Activated CD8-positive, alpha-beta T cell treated with anti-CD3 and anti-CD28 coated beads for 36 hours (primary cell): ENCODE data around the gene NRXN3. TPM values are rescaled to one million over a fixed set of nuclear protein-coding genes. Genes with fewer than 3 reads are reported as not detected.

Experiments
- ATAC-seq: fragments of 200-7000 bp; cut with Tn5 transposase; one replicate; pipeline ENCODE4 v1.10.0; 2021; ENCODE audit warnings: mild to moderate bottlenecking, moderate library complexity
- CTCF ChIA-PET: fragments of 350-600 bp; sonication (Branson Sonifier 250); formaldehyde crosslinking; loops from one replicate; lab custom pipeline; 2021; ENCODE audit warnings: antibody characterized with exemption; lab: Charles Lee
- POLR2A ChIA-PET: fragments of 350-600 bp; sonication (Branson Sonifier 250); formaldehyde crosslinking; loops from one replicate; lab custom pipeline; 2021; ENCODE audit warnings: antibody characterized with exemption; lab: Charles Lee
- DNase-seq: peaks from one replicate; pipeline ENCODE4 v3.0.0-alpha.2; 2020
- H3K27ac Mint-ChIP-seq: one replicate; pipeline ENCODE4 v1.8.0; 2021; ENCODE audit warnings: mild to moderate bottlenecking, mixed read lengths
- H3K27me3 Mint-ChIP-seq: one replicate; pipeline ENCODE4 v1.8.0; 2021; ENCODE audit warnings: mixed read lengths
- H3K36me3 Mint-ChIP-seq: one replicate; pipeline ENCODE4 v1.8.0; 2021; ENCODE audit warnings: low read depth, mixed read lengths
- H3K4me1 Mint-ChIP-seq: one replicate; pipeline ENCODE4 v1.8.0; 2021; ENCODE audit warnings: low read depth, mixed read lengths
- H3K4me3 Mint-ChIP-seq: one replicate; pipeline ENCODE4 v1.8.0; 2021; ENCODE audit warnings: mild to moderate bottlenecking, moderate library complexity, mixed read lengths
- H3K9me3 Mint-ChIP-seq: one replicate; pipeline ENCODE4 v1.8.0; 2021; ENCODE audit warnings: mixed read lengths
- intact Hi-C: fragments of 100-400 bp; cut with micrococcal nuclease; formaldehyde crosslinking; loops from one replicate; pipeline ENCODE4 v1.10.0; 2022
- total RNA-seq, 2 experiments: library from RNA; stranded (reverse); gene quantifications; one replicate each; pipeline ENCODE4 v1.2.3, GENCODE V29; 2021
- TF ChIP-seq, protein P1 (sequence below): fragments of 200-600 bp; IDR thresholded peaks from one replicate; pipeline ENCODE4 v1.8.0; 2022; ENCODE audit warnings: antibody characterized with exemption, mild to moderate bottlenecking

The NRXN3 gene
- total RNA-seq, 2 experiments from 2014 or later: not detected

DNA sequence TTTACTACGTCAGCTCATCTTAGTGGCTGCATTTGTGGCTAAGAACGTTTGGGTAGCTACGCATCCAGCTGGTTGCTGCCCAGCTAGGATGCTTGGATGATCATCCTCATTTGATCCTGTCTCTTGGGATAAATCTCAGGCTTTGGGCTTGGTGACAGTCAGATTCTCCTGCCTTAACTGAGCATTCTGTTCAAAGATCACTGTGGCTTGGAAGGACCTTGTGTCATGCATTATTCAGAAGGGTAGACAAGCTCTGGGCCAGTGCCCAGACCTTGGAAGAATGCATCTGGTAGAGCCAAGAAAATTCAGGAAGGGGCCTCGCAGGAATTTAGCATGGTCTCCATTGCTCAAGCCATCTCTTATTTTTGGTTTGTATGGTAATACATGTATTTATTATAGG, 188.4 kb downstream of the NRXN3 start:
- DNase-seq (no peak), ATAC-seq (no peak)
- ChIA-PET CTCF (no interaction called here), POLR2A (no interaction called here)
- H3K4me3 Mint-ChIP-seq: no peak overlapping the region
- intact Hi-C loops: no loop called here
- no peaks in the 10 kb centered on the region for H3K27me3 Mint-ChIP-seq
- no peaks in the 10 kb centered on the region for H3K4me1 Mint-ChIP-seq
- TF ChIP-seq, protein P1, sequence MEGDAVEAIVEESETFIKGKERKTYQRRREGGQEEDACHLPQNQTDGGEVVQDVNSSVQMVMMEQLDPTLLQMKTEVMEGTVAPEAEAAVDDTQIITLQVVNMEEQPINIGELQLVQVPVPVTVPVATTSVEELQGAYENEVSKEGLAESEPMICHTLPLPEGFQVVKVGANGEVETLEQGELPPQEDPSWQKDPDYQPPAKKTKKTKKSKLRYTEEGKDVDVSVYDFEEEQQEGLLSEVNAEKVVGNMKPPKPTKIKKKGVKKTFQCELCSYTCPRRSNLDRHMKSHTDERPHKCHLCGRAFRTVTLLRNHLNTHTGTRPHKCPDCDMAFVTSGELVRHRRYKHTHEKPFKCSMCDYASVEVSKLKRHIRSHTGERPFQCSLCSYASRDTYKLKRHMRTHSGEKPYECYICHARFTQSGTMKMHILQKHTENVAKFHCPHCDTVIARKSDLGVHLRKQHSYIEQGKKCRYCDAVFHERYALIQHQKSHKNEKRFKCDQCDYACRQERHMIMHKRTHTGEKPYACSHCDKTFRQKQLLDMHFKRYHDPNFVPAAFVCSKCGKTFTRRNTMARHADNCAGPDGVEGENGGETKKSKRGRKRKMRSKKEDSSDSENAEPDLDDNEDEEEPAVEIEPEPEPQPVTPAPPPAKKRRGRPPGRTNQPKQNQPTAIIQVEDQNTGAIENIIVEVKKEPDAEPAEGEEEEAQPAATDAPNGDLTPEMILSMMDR: no peak
- no peaks in the 10 kb centered on the region for H3K9me3 Mint-ChIP-seq
- H3K27ac Mint-ChIP-seq: no peak overlapping the region
- H3K36me3 Mint-ChIP-seq: no peaks in the 10 kb centered on the region

DNA sequence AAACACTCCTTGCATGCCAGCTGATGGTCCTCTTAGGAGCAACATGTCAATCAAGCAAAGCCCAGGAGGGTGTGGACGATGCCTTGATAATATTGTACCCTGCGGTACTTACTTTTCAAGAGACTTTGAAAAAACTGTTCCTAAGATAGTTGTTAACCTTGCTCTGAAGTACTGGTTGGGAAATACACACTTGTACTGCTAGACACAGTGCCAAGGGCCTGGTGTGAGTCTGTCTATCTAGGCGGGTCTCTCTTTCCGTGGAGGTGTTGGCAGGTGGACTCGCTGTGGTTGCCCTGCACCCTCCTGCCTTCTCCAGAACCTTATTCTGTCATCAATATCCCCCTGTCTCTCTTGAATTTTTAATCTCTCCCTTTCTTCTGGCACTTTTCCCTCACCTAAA, 189.4 kb downstream of the NRXN3 start:
- H3K9me3 Mint-ChIP-seq: no peaks in the 10 kb centered on the region
- no peaks in the 10 kb centered on the region for H3K36me3 Mint-ChIP-seq
- ChIA-PET CTCF (no interaction called here), POLR2A (no interaction called here)
- H3K4me3 Mint-ChIP-seq: no peak overlapping the region
- no peaks in the 10 kb centered on the region for H3K4me1 Mint-ChIP-seq
- no peak for ATAC-seq
- intact Hi-C loops: no loop called here
- TF ChIP-seq, protein P1: no peak
- H3K27ac Mint-ChIP-seq: no peak overlapping the region
- DNase-seq: no peak
- H3K27me3 Mint-ChIP-seq: no peaks in the 10 kb centered on the region

DNA sequence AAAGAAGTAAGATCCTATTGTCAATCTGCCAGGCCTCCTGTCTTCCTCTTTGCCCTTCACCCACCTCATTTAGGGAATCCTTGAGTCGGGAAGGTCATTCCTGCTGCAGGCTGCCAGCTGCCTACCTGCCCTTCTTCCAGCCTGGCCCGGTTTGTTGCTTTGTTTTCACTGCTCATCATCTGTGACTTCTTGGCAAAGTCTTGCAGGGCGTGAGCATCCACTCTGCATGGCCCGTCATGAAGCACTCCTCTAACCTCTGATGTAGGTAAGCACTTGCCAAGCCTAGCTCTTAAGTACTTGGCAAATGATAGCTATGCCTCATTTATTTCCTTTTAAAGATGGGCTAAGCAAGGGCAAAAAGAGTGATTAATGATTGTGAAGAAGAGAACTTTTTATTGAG, 192.8 kb downstream of the NRXN3 start:
- TF ChIP-seq, protein P1: no peak
- no peak for ATAC-seq
- no peak overlapping the region for H3K4me3 Mint-ChIP-seq
- DNase-seq: no peak
- no peaks in the 10 kb centered on the region for H3K9me3 Mint-ChIP-seq
- intact Hi-C loops: no loop called here
- H3K27me3 Mint-ChIP-seq: no peaks in the 10 kb centered on the region
- no peak overlapping the region for H3K27ac Mint-ChIP-seq
- CTCF ChIA-PET: no interaction called here
- no peaks in the 10 kb centered on the region for H3K4me1 Mint-ChIP-seq
- POLR2A ChIA-PET: no interaction called here
- no peaks in the 10 kb centered on the region for H3K36me3 Mint-ChIP-seq

DNA sequence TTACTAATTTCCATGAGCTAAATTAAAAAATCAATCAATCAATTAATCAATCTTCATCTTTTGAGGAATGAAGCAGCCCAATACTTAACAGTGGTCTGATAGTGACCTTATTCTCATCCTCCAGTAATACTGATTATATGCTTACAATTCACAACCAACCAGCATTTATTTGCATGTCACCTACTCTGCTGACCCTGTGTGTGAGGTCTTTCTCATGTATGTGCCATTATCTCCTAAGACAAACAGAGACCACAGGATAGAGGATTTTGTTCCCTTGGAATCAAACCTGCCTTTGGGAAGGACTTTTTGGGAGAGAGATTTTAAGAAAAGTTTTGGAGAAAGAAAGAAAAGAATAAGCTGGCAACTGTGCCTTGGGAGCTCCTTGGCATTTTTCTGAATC, 197.2 kb downstream of the NRXN3 start:
- TF ChIP-seq, protein P1: no peak

DNA sequence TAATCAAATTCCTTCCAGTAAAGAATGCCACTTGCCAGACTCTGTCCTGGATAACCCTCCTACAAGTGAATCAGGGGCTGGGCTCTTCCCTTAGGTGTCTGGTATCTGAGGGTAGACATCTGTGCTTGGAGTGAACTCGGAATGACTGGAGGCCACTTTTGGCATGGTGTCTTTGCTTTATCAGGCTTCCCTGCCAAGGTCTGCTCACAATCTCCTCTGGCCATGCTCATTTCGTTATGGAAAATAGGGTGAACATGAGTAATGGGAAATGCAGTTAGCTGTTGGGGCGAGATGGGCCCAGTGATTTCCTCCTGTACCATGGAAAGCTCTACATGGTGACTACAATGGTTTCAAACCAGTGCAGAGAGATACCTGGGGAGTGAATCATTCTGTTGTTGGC, 212.9 kb downstream of the NRXN3 start:
- H3K9me3 Mint-ChIP-seq: peaks cover 4% of the 10 kb centered on the region
- intact Hi-C loops: no loop called here
- DNase-seq: no peak
- no peaks in the 10 kb centered on the region for H3K4me1 Mint-ChIP-seq
- CTCF ChIA-PET: no interaction called here
- H3K36me3 Mint-ChIP-seq: no peaks in the 10 kb centered on the region
- no peak for ATAC-seq
- POLR2A ChIA-PET: no interaction called here
- H3K4me3 Mint-ChIP-seq: no peak overlapping the region
- TF ChIP-seq, protein P1: no peak
- peaks cover 1% of the 10 kb centered on the region for H3K27me3 Mint-ChIP-seq
- no peak overlapping the region for H3K27ac Mint-ChIP-seq

More for the DNA sequence above, 197.2 kb downstream of the NRXN3 start:
- ATAC-seq (no peak), DNase-seq (no peak)
- ChIA-PET CTCF (interaction anchor here (1.4 kb wide), 1 partner anchor 17 kb away, joined by 4 read pairs; no protein-coding TSS in a partner anchor), POLR2A (no interaction called here)
- Mint-ChIP-seq H3K27me3 (no peaks in the 10 kb centered on the region), H3K36me3 (no peaks in the 10 kb centered on the region), H3K4me1 (no peaks in the 10 kb centered on the region), H3K9me3 (no peaks in the 10 kb centered on the region), H3K4me3 (no peak overlapping the region), H3K27ac (no peak overlapping the region)
- intact Hi-C loops: no loop called here
